Activated CD8-positive, alpha-beta T cell treated with anti-CD3 and anti-CD28 coated beads for 36 hours (primary cell): ENCODE results near the gene SYNDIG1. TPM values are rescaled to one million over a fixed set of nuclear protein-coding genes. Genes with fewer than 3 reads are reported as not detected.

ENCODE experiments used
- ATAC-seq: fragments of 200-7000 bp; cut with Tn5 transposase; one replicate; pipeline ENCODE4 v1.10.0; 2021; ENCODE audit warnings: mild to moderate bottlenecking, moderate library complexity
- CTCF ChIA-PET: fragments of 350-600 bp; sonication (Branson Sonifier 250); formaldehyde crosslinking; loops from one replicate; lab custom pipeline; 2021; ENCODE audit warnings: antibody characterized with exemption; lab: Charles Lee
- POLR2A ChIA-PET: fragments of 350-600 bp; sonication (Branson Sonifier 250); formaldehyde crosslinking; loops from one replicate; lab custom pipeline; 2021; ENCODE audit warnings: antibody characterized with exemption; lab: Charles Lee
- DNase-seq: peaks from one replicate; pipeline ENCODE4 v3.0.0-alpha.2; 2020
- H3K27ac Mint-ChIP-seq: one replicate; pipeline ENCODE4 v1.8.0; 2021; ENCODE audit warnings: mild to moderate bottlenecking, mixed read lengths
- H3K27me3 Mint-ChIP-seq: one replicate; pipeline ENCODE4 v1.8.0; 2021; ENCODE audit warnings: mixed read lengths
- H3K36me3 Mint-ChIP-seq: one replicate; pipeline ENCODE4 v1.8.0; 2021; ENCODE audit warnings: low read depth, mixed read lengths
- H3K4me1 Mint-ChIP-seq: one replicate; pipeline ENCODE4 v1.8.0; 2021; ENCODE audit warnings: low read depth, mixed read lengths
- H3K4me3 Mint-ChIP-seq: one replicate; pipeline ENCODE4 v1.8.0; 2021; ENCODE audit warnings: mild to moderate bottlenecking, moderate library complexity, mixed read lengths
- H3K9me3 Mint-ChIP-seq: one replicate; pipeline ENCODE4 v1.8.0; 2021; ENCODE audit warnings: mixed read lengths
- intact Hi-C: fragments of 100-400 bp; cut with micrococcal nuclease; formaldehyde crosslinking; loops from one replicate; pipeline ENCODE4 v1.10.0; 2022
- total RNA-seq, 2 experiments: library from RNA; stranded (reverse); gene quantifications; one replicate each; pipeline ENCODE4 v1.2.3, GENCODE V29; 2021
- TF ChIP-seq, protein P1 (sequence below): fragments of 200-600 bp; IDR thresholded peaks from one replicate; pipeline ENCODE4 v1.8.0; 2022; ENCODE audit warnings: antibody characterized with exemption, mild to moderate bottlenecking

Gene SYNDIG1
- total RNA-seq, 2 experiments from 2014 or later = not detected

DNA sequence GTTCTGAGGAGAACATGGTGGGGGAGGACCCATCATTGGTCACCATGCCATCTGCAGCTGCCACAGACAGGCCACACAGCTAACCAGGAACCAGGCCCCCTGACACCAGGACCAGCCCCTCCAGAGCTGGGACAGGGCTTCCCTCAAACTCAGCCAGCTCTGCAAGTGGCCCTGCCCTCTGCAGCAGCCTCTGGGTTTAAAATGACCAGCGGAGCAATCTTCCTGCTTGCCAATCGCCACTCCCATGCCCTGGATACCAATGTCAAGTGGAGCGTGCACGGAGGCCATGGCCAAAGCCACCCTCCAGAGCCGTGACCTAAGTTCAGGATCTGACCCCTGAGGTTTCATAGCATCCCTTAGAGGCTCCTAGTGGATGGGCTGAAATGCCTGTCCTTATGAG, 199.4 kb downstream of the SYNDIG1 start:
- H3K27ac Mint-ChIP-seq = no peak overlapping the region
- H3K4me1 Mint-ChIP-seq = no peaks in the 10 kb centered on the region
- H3K27me3 Mint-ChIP-seq = no peaks in the 10 kb centered on the region
- ATAC-seq (no peak), DNase-seq (no peak)
- H3K4me3 Mint-ChIP-seq = no peak overlapping the region
- no peaks in the 10 kb centered on the region for H3K9me3 Mint-ChIP-seq
- CTCF ChIA-PET = no interaction called here
- H3K36me3 Mint-ChIP-seq = no peaks in the 10 kb centered on the region
- TF ChIP-seq, protein P1, sequence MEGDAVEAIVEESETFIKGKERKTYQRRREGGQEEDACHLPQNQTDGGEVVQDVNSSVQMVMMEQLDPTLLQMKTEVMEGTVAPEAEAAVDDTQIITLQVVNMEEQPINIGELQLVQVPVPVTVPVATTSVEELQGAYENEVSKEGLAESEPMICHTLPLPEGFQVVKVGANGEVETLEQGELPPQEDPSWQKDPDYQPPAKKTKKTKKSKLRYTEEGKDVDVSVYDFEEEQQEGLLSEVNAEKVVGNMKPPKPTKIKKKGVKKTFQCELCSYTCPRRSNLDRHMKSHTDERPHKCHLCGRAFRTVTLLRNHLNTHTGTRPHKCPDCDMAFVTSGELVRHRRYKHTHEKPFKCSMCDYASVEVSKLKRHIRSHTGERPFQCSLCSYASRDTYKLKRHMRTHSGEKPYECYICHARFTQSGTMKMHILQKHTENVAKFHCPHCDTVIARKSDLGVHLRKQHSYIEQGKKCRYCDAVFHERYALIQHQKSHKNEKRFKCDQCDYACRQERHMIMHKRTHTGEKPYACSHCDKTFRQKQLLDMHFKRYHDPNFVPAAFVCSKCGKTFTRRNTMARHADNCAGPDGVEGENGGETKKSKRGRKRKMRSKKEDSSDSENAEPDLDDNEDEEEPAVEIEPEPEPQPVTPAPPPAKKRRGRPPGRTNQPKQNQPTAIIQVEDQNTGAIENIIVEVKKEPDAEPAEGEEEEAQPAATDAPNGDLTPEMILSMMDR = no peak
- intact Hi-C loops = no loop called here
- POLR2A ChIA-PET = no interaction called here

DNA sequence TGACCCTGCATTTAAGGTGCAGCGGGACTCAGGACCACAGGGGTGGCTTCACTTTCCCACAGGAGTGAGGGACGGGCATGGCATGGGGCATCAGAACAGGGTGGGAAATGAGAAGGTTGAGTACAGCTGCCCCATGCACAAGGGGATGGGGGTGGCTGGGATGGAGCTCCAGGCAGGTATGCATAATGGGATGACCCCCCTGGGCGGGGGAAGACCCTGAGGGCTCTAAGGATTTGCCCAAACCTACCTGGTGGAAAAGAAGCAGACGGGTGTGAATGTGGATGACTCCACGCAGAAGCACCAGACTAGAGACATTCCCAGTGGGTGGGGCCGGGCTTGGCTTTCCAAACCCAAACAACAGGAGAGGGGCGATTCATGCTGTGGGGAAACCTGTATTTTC, 200.3 kb downstream of the SYNDIG1 start:
- ATAC-seq = no peak
- TF ChIP-seq, protein P1 = no peak
- H3K4me3 Mint-ChIP-seq = no peak overlapping the region
- no peaks in the 10 kb centered on the region for H3K27me3 Mint-ChIP-seq
- CTCF ChIA-PET = no interaction called here
- DNase-seq = no peak
- intact Hi-C loops = no loop called here
- H3K4me1 Mint-ChIP-seq = no peaks in the 10 kb centered on the region
- no peak overlapping the region for H3K27ac Mint-ChIP-seq
- H3K36me3 Mint-ChIP-seq = no peaks in the 10 kb centered on the region
- POLR2A ChIA-PET = no interaction called here
- no peaks in the 10 kb centered on the region for H3K9me3 Mint-ChIP-seq

DNA sequence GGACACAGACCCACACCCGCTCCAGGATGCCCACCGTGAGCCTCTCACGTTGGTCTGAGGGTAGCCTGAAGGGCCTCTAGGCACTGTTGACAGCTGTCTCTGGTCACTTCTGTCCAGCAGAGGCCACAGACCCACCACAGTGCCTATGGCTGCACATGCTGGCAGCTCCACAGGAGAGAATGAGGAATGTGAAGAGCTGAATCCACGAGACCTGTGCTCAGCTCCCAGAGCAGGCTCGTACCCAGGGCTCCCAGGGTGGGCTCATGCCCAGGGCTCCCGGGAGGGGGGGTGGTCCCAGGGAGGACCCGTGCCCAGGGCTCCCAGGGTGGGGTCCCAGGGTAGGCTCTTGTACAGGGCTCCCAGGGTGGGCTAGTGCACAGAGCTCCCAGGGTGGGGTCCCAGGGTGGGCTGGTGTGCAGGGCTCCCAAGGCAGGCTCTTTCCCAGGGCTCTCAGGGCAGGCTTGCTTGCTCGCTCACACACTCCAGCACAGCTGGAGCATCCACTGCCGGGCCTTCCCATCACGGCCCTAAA, 201.0 kb downstream of the SYNDIG1 start:
- intact Hi-C loops = no loop called here
- Mint-ChIP-seq H3K4me1 (no peaks in the 10 kb centered on the region), H3K4me3 (no peak overlapping the region), H3K27ac (no peak overlapping the region), H3K27me3 (no peaks in the 10 kb centered on the region), H3K9me3 (no peaks in the 10 kb centered on the region), H3K36me3 (no peaks in the 10 kb centered on the region)
- POLR2A ChIA-PET = no interaction called here
- TF ChIP-seq, protein P1 = no peak
- DNase-seq (no peak), ATAC-seq (no peak)
- CTCF ChIA-PET = no interaction called here

DNA sequence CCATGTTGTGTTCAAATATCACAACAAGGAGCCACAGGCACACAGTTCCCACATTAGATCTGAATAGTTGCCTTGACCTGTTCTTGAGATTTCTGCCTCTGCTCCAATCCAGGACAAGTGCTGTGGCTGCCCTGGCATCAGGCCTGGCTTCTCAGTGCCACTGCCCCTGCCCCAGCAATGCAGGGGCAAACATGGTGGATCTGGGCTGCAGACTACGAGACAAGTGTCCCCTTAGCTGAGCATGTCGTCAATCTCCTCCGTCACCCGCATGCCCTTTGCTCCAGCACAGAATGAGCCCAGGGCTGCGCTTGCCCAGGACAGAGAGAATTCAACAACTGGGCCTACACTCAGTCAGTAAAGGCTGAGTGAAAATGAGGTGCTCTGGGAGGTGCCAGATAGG, 201.6 kb downstream of the SYNDIG1 start:
- TF ChIP-seq, protein P1 = no peak
- no peaks in the 10 kb centered on the region for H3K9me3 Mint-ChIP-seq
- H3K27me3 Mint-ChIP-seq = no peaks in the 10 kb centered on the region
- no peak overlapping the region for H3K27ac Mint-ChIP-seq
- ATAC-seq (no peak), DNase-seq (no peak)
- H3K4me1 Mint-ChIP-seq = no peaks in the 10 kb centered on the region
- intact Hi-C loops = no loop called here
- ChIA-PET CTCF (no interaction called here), POLR2A (no interaction called here)
- no peaks in the 10 kb centered on the region for H3K36me3 Mint-ChIP-seq
- no peak overlapping the region for H3K4me3 Mint-ChIP-seq

DNA sequence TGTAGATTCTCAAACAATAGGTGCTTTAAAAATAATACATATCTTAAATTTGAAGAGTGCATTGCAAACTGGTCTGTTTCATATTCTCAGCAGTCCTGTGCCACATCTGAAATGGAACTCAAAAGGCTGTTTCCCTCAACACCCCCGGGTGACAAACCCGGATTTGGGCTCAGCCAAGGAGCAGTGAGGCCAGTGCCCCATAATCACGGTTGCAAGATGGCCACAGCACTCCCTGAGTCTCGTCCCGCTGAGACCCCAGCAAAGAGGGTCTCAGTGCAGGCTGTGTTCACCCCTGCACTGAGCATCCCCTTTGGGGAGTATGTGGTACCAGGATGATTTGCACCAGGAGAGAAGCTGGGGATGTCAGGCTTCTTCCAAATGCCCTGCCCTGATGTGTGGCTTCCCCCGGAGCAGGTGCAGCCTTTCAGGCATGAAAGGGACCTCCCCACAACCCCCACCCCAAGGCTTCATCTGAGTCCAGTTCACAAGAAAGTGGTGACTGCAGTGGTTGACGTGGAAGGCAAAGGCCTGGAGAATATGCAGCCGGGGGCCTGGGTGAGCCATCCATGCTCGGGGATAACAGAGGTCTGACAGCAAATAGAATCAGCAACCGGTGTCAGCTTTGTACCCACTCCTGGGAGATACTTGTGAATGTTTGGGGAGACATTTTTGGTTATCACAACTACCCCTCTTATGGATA, 202.9 kb downstream of the SYNDIG1 start:
- H3K27ac Mint-ChIP-seq = no peak overlapping the region
- TF ChIP-seq, protein P1 = no peak
- no peak overlapping the region for H3K4me3 Mint-ChIP-seq
- intact Hi-C loops = no loop called here
- H3K36me3 Mint-ChIP-seq = no peaks in the 10 kb centered on the region
- H3K27me3 Mint-ChIP-seq = no peaks in the 10 kb centered on the region
- H3K9me3 Mint-ChIP-seq = no peaks in the 10 kb centered on the region
- no peak for ATAC-seq
- ChIA-PET POLR2A (no interaction called here), CTCF (interaction anchor here (1.0 kb wide), 1 partner anchor 11 kb away, joined by 3 read pairs; no protein-coding TSS in a partner anchor)
- DNase-seq = no peak
- H3K4me1 Mint-ChIP-seq = no peaks in the 10 kb centered on the region
